COLO668 (cell line): ENCODE results near the gene SH3BGRL3.
A peak's percentile ranks its signal among the peaks of the same experiment; 100 is the strongest.
"Not testable (repeated sequence)": the region's sequence is repeated elsewhere in the genome, so short reads cannot be mapped to it uniquely, and the experiment has no call there.

Experiments used
- DNase-seq: peaks from one replicate; lab custom pipeline; 2025; ENCODE audit not compliant: unreplicated experiment; lab: John Stamatoyannopoulos, UW

Gene SH3BGRL3

GRCh38 chr1:26279456-26280332, at the start of gene SH3BGRL3:
SH3BGRL3 (plus strand) TSS chr1:26280086; CDS start chr1:26280156, 70 bp downstream.
- peak; percentile 97 for DNase-seq

- DNase-seq: not testable (repeated sequence)
Measured at GRCh38 chr1:26230682-26231081, 49.2 kb upstream of the SH3BGRL3 start.

- DNase-seq: peak; percentile 100
Measured at GRCh38 chr1:26233903-26234643, 45.8 kb upstream of the SH3BGRL3 start, which contains the start of gene CEP85. CEP85 (plus strand) TSS chr1:26234200; CDS start chr1:26239784, 5,584 bp downstream.

- DNase-seq: peak; percentile 44
Measured at GRCh38 chr1:26234644-26235370, 45.1 kb upstream of the SH3BGRL3 start.

GRCh38 chr1:26237230-26237966, 42.5 kb upstream of the SH3BGRL3 start:
- no peak for DNase-seq

GRCh38 chr1:26239936-26240335, 40.0 kb upstream of the SH3BGRL3 start:
- DNase-seq: no peak

GRCh38 chr1:26252718-26253117, 27.2 kb upstream of the SH3BGRL3 start:
- no peak for DNase-seq

- no peak for DNase-seq
Measured at GRCh38 chr1:26254404-26254803, 25.5 kb upstream of the SH3BGRL3 start.

- no peak for DNase-seq
Measured at GRCh38 chr1:26257222-26257621, 22.7 kb upstream of the SH3BGRL3 start.

- no peak for DNase-seq
Measured at GRCh38 chr1:26259005-26259404, 20.9 kb upstream of the SH3BGRL3 start.

GRCh38 chr1:26259578-26259977, 20.3 kb upstream of the SH3BGRL3 start:
- no peak for DNase-seq

GRCh38 chr1:26263212-26263611, 16.7 kb upstream of the SH3BGRL3 start:
- DNase-seq: no peak

- DNase-seq: no peak
Measured at GRCh38 chr1:26265405-26265804, 14.5 kb upstream of the SH3BGRL3 start.

GRCh38 chr1:26268290-26269197, 11.3 kb upstream of the SH3BGRL3 start:
- no peak for DNase-seq

GRCh38 chr1:26269198-26269550, 10.7 kb upstream of the SH3BGRL3 start:
- DNase-seq: no peak

- no peak for DNase-seq
Measured at GRCh38 chr1:26274801-26275425, 5.0 kb upstream of the SH3BGRL3 start.

GRCh38 chr1:26275580-26276431, 4.1 kb upstream of the SH3BGRL3 start:
- DNase-seq: peak; percentile 76

- no peak for DNase-seq
Measured at GRCh38 chr1:26276432-26276838, 3.5 kb upstream of the SH3BGRL3 start.
